D721Med (cell line): Measurements from ENCODE around the gene TOX2.

Source experiments
- DNase-seq: peaks from one replicate; pipeline ENCODE4 v3.0.0; 2011; ENCODE audit warnings: low spot score; ENCODE audit not compliant: insufficient read length
- FAIRE-seq: peaks from 2 replicates; lab custom pipeline; 2011; peaks lifted over from hg19 to GRCh38; lab: Jason Lieb, UNC
- CTCF ChIP-seq: IDR thresholded peaks from 2 replicates; pipeline ENCODE4 v1.5.1; 2012; ENCODE audit warnings: mild to moderate bottlenecking, control low read depth; ENCODE audit not compliant: insufficient read depth; ENCODE audit errors: missing control alignments

Gene TOX2

DNA sequence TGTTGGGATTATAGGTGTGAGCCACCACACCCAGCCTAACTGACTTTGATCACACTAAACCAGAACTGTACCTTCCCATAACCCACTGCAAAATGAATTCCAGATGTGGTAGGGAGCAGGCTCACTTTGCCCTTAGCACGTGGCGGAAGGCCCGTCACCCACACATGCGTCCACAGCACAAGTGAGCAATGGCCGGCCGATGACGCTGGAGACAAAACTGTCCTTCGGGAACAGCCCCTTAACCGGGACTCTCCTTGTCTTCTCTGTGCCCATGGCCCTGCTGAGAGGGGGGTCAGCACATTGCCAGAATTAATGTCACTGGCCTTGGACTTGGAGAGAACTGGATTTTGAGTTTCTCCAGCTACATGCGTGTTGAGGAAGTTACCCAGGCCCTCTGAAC, 107.2 kb downstream of the TOX2 start:
- TF ChIP-seq CTCF: no peak
- DNase-seq (no peak), FAIRE-seq (no peak)

DNA sequence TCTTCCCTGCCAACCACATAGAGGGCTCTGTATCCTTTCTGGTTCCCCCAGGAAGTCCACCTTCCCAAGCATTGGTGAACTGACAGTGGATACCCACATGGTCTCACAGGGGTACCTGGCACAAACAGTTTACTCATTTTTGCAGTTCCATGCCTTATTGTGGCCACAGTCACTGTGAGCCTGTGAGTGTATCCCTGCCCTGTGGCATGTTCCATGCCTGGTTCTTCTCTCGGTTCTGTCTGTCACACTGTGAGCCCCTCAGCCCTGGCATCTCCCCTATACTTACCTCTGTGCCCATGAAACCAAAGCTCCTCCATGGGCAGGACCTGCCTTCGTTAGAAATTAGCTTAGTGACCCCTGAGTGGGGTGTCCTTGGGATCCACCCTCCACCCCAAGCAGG, 107.8 kb downstream of the TOX2 start:
- TF ChIP-seq CTCF: no peak
- DNase-seq (no peak), FAIRE-seq (no peak)

DNA sequence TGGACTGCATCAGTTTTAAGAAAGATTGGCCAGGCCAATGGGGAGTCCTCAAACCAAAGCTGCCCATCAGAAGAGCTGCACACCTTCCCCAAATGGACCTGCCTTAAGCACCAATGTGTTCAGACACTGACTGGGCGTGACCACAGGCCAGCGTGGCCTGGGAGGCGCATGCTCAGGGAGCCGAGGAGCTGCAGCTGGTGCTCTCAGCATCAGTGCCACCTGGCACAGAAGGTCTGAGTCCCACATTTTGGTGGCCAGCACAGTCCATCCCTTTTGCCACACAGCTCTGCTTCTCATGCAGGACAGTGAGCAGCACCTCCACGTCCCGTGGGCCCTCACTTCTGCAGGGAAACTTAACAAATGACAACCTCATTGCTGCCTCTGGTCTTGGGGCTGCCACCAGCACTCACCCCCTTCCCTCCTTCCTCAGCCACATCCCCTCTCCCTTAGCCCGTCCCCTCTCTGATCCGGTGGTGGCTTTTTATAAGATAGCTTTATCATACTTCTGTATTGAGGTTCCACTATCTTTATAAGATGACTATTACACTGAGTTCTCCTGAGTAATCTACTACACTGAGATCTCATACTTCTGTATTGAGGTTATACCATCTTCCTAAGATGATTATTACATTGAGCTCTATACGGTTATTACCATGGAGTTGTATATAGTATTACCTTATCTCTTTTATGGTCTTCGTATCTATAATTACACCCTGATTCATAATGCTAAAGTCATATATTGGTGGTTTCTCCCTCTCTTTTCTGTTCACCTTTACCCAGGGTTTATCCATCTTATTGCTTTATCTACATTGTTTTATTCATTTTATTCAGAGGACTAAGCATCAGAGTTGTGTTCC, 109.1 kb downstream of the TOX2 start:
- FAIRE-seq (no peak), DNase-seq (no peak)
- no peak for TF ChIP-seq CTCF

DNA sequence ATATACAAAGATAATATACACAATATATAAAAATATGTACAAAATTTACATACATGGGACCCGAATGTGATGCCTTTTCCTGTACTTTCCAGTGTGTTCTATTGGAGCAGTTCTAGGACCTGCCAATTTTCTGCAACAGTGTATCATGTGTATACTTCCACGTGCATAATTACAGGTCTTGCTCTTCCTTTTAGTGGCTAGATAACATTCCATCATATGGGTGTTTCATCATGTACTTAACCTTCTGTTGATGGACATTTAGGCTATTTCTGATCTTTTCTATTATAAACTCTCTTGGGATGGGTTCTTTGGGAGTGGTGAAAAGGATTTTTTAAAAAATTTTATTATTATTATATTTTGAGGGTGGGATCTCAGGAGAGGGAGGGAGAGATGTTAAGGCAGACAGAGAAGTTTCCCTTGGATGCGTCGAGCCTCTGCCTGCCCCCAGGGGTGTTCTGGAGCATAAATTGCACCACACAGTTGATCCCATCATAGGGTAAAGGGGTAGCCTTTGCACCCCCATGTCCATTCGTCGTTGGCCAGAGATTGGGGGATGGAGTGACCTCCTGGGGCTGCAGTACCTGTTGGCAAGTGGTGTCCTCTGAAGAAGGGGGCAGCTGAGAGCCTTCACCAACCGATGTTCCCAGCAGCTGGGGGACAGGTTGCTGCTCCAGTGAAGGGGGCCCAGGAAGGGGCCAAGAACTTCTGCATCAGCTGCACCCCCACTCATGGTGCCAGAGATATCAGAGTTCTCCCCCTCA, 110.3 kb downstream of the TOX2 start:
- FAIRE-seq (no peak), DNase-seq (no peak)

GRCh38 chr20:44025756-44026155, 111.1 kb downstream of the TOX2 start:
- DNase-seq (no peak), FAIRE-seq (no peak)
- no peak for TF ChIP-seq CTCF

More for the DNA sequence above, 110.3 kb downstream of the TOX2 start:
- no peak for TF ChIP-seq CTCF

DNA sequence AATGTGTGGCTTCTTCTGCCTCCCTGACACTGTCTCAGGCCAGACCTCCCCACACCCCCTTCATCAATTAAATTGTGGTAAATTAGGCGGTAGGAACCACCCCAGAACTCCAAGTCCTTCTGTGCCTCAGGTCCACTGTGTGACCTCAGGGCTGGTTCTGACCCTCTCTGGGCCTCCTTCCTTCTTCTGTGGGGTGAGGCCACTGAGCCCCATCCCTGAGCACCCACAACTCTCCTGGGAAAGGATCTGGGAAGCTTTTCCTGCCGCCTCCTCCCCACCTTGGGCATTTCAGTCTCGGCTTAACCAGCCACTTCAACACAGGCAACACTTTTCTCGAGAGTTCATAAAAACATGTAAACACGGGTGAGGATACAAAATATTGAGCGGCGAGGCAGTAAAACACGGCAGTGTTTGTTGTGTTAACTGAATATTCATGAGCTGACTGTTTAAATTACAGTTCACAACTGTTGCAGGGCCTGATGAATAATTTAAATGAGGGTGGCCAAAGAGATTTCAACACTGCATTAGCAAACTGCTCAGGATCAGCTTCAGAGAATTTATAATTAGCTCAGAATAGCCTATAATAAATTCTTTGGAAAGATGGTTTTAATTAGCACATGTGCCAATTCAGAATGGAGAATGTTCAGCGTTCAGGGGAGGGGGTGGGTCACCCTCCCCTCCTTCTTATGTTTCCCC, 112.1 kb downstream of the TOX2 start:
- DNase-seq: no peak
- no peak for FAIRE-seq
- no peak for TF ChIP-seq CTCF
